HG03439 (cell line): Measurements from ENCODE around the gene PDE5A.
"Not testable (repeated sequence)": the region's sequence is repeated elsewhere in the genome, so short reads cannot be mapped to it uniquely, and the experiment has no call there.

ENCODE experiments used
- ATAC-seq: cut with Tn5 transposase; IDR thresholded peaks from one replicate; pipeline ENCODE4 v1.9.1; 2021; ENCODE audit warnings: mild to moderate bottlenecking, moderate library complexity; ENCODE audit not compliant: unreplicated experiment

Gene PDE5A

GRCh38 chr4:119646347-119647071, 17.9 kb upstream of the PDE5A start:
- ATAC-seq = no peak

DNA sequence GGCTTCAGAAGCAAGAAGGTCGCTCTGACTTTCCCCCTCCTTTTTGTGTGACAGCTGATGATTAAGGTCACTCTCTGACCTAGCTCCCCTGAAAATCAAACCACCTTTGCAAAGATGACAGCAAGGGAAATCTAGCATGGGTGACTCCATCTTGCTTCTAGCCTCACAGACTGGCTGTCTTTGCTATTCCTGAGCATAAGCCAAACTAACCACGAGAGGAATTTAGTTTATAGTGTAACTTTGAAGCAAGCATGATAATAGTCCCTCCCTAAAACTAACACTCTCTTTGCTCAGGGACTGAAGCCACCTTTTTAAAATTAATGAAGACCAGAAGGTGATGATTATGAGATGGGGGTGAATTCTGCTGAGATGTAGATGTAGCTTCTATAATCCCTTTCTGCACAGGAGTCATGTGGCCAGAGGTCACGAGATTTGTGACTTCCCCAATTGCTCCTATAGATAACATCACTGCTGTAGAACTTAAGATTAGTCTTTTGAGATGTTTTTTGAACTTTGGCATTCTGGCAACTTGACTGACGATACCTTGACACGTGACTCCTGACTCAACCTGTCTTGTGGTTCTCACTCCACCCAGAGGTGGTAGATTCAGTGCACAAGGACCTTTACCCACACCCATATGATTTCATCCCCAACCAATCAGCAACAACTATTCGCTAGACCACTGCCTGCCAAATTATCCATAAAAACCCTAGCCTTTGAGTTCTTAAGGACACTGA, 14.9 kb upstream of the PDE5A start:
- ATAC-seq = no peak

DNA sequence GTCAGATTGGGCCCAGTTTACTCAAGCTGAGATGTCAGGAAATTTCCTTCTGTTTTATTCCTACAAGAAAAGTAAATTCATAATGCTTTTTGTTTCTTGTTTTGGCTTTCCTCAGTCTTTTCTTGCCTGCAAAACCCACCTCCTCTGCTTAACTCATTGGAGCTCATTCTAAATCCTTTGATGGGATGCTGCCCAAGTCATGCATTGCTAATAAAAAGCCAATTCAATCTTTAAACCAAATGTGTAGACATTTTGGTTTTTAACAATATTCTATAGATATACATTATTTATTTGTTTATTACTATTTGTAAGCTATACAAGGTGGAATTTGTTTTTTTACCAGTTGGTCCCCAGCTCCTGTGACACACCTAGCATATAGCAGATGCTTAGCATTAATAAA, 13.2 kb upstream of the PDE5A start:
- no peak for ATAC-seq

GRCh38 chr4:119638359-119638758, 9.8 kb upstream of the PDE5A start:
- no peak for ATAC-seq

- not testable (repeated sequence) for ATAC-seq
Measured at GRCh38 chr4:119636851-119637250, 8.2 kb upstream of the PDE5A start.

- ATAC-seq = no peak
Measured at GRCh38 chr4:119632216-119632615, 3.6 kb upstream of the PDE5A start.

DNA sequence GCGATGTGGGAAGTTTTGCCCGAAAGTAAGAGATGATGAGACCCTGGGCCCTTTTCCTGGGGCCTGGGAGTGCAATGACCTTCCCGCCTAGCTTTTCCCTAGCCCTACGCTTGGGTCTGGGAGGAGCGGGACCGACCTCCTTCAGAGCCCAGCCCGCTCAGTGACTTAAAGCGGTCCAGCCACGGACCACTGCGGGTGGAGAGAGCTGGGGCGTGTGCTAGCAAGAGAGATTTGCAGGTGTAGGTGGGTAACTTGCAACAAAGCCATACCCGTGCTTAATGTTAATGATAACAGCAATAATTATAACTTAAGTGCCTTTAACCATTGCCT, 503 bp upstream of the PDE5A start:
- ATAC-seq = peak; percentile 35

DNA sequence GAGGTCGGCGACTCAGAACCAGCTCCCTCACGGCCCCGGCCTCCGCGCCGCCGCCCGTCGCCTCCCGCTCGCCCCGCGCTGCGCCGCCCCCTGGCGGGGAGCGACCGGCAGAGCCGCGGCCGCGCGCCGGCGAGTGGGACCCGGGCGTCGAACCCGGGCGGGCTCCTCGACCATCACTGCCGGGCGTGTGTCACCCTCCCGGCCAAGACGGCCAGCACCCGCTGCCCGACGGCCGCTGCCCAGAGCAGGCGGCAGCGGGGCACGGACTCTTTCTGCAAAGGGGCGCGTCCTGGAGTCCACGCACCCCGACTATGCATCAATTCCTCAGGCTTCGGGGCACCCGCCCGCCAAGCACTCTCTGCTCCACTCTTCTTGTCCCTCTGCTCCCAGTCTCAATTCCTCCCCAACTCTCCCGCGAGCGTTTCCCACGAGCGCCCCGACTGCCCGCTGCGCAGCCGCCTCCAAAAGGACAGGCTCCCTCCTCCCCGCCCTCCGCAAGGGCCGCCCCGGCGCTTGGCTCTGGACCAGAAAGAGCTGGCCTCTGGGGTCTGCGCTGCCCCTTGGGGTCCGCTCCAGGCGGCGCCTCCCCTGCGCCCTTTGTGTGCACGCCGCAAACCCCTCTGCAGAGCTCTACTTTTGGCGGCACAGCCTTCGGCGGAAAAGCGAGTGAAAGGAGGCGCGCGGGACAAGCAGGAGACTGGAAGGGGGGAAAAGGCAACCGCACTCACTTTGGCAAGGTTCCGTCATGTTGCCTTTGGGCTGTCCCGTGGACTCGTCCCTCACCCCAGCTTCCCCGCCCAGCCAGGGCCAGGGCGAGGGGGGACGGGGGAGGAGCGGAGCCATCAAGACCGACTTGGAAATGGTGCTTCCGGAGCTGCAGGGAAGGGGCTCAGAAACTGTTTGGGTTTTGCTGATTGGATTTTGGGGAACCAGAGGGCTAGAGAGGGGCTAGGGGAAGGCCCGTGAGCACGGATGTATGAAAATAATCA, 1.0 kb downstream of the PDE5A start:
- ATAC-seq = peak; percentile 57

DNA sequence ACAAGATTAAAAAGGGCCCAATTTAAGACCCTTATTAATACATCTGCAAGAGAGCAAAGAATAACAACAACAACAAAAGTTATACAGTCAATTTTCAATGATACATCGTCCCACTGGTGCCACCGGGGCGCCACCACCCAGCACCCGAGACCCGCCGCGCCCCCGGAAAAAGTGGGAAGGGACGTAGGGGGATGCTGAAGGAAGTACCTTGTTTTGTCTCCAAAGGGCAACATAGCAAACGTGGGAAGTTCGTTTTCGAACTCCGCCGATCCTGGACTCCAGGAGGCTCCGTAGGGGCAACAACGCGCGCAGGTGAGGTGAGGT, 1.7 kb downstream of the PDE5A start:
- ATAC-seq = no peak

DNA sequence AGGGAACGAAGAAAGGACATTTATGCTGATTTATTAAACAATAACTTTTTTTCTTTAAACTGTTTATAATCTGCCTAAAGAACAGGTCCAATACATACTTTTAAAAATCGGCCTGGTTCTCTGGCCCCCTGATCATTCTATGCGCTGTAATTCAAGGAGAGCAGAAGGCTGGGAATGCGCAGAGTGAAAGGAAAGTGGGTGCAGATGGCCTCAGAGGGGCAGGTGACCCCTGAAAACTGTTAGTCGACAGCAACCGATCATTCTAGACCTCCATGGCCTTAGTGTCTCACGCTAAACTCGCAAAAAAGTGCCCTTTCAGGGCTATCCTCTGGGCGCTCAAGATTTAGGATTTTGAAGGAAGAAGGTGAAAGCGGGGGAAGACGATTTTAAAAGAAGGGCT, 2.2 kb downstream of the PDE5A start:
- no peak for ATAC-seq

DNA sequence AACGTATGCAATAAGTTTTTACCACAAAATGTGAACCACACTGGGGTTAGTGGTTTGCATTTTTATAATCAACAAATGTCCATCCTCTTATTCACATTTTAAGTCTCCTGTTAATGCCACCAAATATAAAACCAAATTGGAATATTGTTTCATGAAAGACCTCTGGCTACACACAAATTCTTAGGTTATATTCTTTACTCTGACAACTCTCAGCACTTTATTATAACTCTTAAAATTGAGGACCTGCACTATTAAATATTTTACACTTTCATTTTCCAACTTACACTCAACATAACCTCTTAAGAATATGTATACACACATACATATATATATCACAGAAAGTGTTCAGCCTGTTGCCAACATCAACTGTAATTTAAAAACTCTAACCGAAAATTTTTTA, 2.8 kb downstream of the PDE5A start:
- ATAC-seq = no peak

GRCh38 chr4:119624356-119624755, 4.2 kb downstream of the PDE5A start:
- ATAC-seq = no peak

- no peak for ATAC-seq
Measured at GRCh38 chr4:119623025-119623424, 5.6 kb downstream of the PDE5A start.

- no peak for ATAC-seq
Measured at GRCh38 chr4:119615068-119615719, 13.4 kb downstream of the PDE5A start.

DNA sequence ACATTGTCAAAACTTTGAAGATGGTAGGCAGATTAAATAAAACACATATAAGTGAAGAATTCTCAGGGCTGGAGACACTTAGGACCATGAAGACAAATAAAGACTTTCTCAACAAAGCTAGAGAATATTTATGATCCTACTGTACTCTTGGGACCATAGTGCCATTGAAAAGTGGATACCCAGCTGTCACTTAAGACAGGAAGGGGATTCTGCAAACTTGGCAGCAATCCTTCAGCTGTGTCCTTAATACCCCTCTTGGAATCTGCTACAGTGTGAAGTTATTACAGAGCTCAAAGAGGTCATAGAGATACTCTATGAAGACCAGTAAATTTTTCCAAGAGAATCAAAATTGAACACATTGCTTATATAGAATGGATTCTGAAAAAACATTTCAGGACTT, 24.3 kb downstream of the PDE5A start:
- ATAC-seq = no peak

- ATAC-seq = no peak
Measured at GRCh38 chr4:119602366-119602765, 26.2 kb downstream of the PDE5A start.

- no peak for ATAC-seq
Measured at GRCh38 chr4:119598521-119598920, 30.1 kb downstream of the PDE5A start.

DNA sequence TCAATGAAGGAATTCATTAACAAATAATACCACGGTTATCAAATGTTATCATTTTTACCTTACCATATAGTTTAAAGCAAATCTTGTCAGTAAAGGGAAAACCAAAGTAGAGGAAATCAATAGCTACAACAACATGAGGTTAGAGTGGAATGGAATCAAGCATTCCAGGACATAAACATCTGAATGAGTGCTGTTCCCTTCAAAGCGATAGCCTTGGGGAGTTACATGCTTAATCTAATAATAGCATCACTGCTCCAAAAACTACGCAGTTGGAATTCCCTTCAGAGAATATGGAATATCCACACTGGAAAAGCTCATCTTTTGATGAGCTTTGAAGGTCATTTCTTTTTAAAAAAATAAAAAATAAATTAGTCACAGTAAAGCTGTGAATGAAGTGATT, 31.2 kb downstream of the PDE5A start:
- ATAC-seq = no peak

- ATAC-seq = no peak
Measured at GRCh38 chr4:119593698-119594097, 34.9 kb downstream of the PDE5A start.

DNA sequence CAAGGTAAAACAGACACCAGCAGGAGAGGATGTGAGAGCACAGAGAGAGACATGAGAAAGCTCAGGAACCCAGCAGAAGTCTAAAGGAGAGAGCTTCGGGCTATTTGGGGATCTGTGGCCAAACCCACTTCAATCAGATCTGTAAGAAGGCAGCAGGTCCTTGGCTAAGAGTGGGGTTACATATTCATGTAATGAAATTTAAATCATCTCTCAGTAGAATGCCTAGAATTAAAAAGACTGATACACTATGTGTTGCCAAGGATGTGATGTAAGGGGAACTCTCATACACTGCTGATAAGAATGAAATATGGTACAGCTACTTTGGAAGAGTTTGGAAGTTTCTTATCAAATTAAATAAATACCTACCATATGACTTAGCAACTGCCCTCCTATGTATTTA, 35.8 kb downstream of the PDE5A start:
- ATAC-seq = no peak

GRCh38 chr4:119589165-119589564, 39.4 kb downstream of the PDE5A start:
- no peak for ATAC-seq
